HepG2 (cell line): ENCODE data around the gene USP35. TPM values are rescaled to one million over a fixed set of nuclear protein-coding genes. Genes with fewer than 3 reads are reported as not detected.

Experiments used
- ATAC-seq: fragments of 200-7000 bp; cut with Tn5 transposase; 3 replicates; pipeline ENCODE4 v1.9.1; 2020; ENCODE audit warnings: mild to moderate bottlenecking, moderate library complexity
- BruUV-seq: library from RNA; stranded (reverse); fragments of 400-500 nt; replicated peaks from 2 replicates; lab custom pipeline; 2021; lab: Mats Ljungman, UMichigan
- CTCF ChIA-PET: fragments of 300-600 bp; formaldehyde crosslinking; extraction: SDS; loops from one replicate; lab custom pipeline; 2021; ENCODE audit warnings: low total read pairs, inconsistent platforms, low intra/inter-chr PET ratio; lab: Yijun Ruan, JAX
- POLR2A ChIA-PET: fragments of 350-600 bp; sonication (Branson Sonifier 250); formaldehyde crosslinking; loops from one replicate; lab custom pipeline; 2020; ENCODE audit warnings: antibody characterized with exemption, inconsistent platforms; lab: Yijun Ruan, JAX
- DNase-seq: peaks from one replicate; pipeline ENCODE4 v3.0.0-alpha.2; 2015; ENCODE audit warnings: low spot score
- FAIRE-seq: peaks from 3 replicates; lab custom pipeline; 2011; peaks lifted over from hg19 to GRCh38; lab: Jason Lieb, UNC
- H2AFZ ChIP-seq: one replicate; pipeline ENCODE4 v1.6.1; 2011; ENCODE audit warnings: low read length, inconsistent platforms
- H3K27ac ChIP-seq: fragments of 300-600 bp; 3 replicates; pipeline ENCODE4 v1.8.0; 2011; ENCODE audit warnings: mixed run types, mild to moderate bottlenecking, mixed read lengths, low read length, inconsistent platforms; ENCODE audit not compliant: insufficient read depth; ENCODE audit errors: extremely low read length
- H3K27me3 ChIP-seq, 2 experiments: fragments of 200-600 bp in 1 of 2; 2 replicates in 1 of 2; 3 replicates in 1 of 2; pipeline versions ENCODE4 v1.6.0 to v1.8.0; 2011; ENCODE audit warnings: low read length in 2 of 2, mild to moderate bottlenecking in 2 of 2, moderate library complexity in 2 of 2, inconsistent platforms in 1 of 2; ENCODE audit not compliant: insufficient read depth in 2 of 2, control insufficient read depth in 1 of 2
- H3K36me3 ChIP-seq, 2 experiments: fragments of 200-600 bp in 1 of 2; replicated peaks in 1 of 2; 2 replicates in 1 of 2; 3 replicates in 1 of 2; pipeline versions ENCODE4 v1.5.1 to v1.8.0; 2011; ENCODE audit warnings: low read length in 2 of 2, inconsistent platforms in 1 of 2; ENCODE audit not compliant: insufficient read depth in 2 of 2, control insufficient read depth in 1 of 2
- H3K4me1 ChIP-seq: 2 replicates; pipeline ENCODE4 v1.5.1; 2012; ENCODE audit warnings: low read length, inconsistent platforms; ENCODE audit not compliant: insufficient read depth
- H3K4me2 ChIP-seq: 2 replicates; pipeline ENCODE4 v1.6.0; 2011; ENCODE audit warnings: low read depth, low read length, inconsistent platforms
- H3K4me3 ChIP-seq, 3 experiments: fragments of 200-600 bp in 1 of 3; sonication (generic), shearing (Covaris generic) in 1 of 3; replicated peaks in 1 of 3; 2 replicates each; pipeline ENCODE4 v1.5.1; 2011 to 2016; ENCODE audit warnings: low read length in 3 of 3, inconsistent platforms in 2 of 3, low read depth in 2 of 3, mild to moderate bottlenecking in 2 of 3, control low read depth in 1 of 3, mixed read lengths in 1 of 3; ENCODE audit not compliant: insufficient read depth in 1 of 3
- H3K79me2 ChIP-seq: one replicate; pipeline ENCODE4 v1.6.1; 2011; ENCODE audit warnings: low read length, inconsistent platforms; ENCODE audit not compliant: insufficient read depth
- H3K9ac ChIP-seq: 2 replicates; pipeline ENCODE4 v1.6.0; 2011; ENCODE audit warnings: mild to moderate bottlenecking, low read depth, low read length, inconsistent platforms; ENCODE audit not compliant: insufficient read depth
- H3K9me3 ChIP-seq: 2 replicates; pipeline ENCODE4 v1.5.1; 2012; ENCODE audit warnings: mild to moderate bottlenecking, low read length
- H4K20me1 ChIP-seq: 2 replicates; pipeline ENCODE4 v1.6.0; 2011; ENCODE audit warnings: inconsistent platforms, mild to moderate bottlenecking, low read length, moderate library complexity; ENCODE audit not compliant: insufficient read depth
- ASH2L ChIP-seq: fragments of 300-600, 200-600 bp; sonication (generic); IDR thresholded peaks from 2 replicates; pipeline ENCODE4 v1.7.0; 2017; ENCODE audit warnings: low read depth, mild to moderate bottlenecking, moderate library complexity, mixed read lengths, low read length; ENCODE audit not compliant: insufficient read length
- CBFB ChIP-seq: sonication (generic); formaldehyde crosslinking; IDR thresholded peaks from 2 replicates; pipeline ENCODE4 v1.4.0; 2020; ENCODE audit warnings: missing genetic modification reagents
- DR1 ChIP-seq: sonication (generic); formaldehyde crosslinking; IDR thresholded peaks from 2 replicates; pipeline ENCODE4 v1.8.0; 2021; ENCODE audit warnings: mild to moderate bottlenecking, missing genetic modification reagents, inconsistent platforms
- IKZF4 ChIP-seq: sonication (generic); formaldehyde crosslinking; IDR thresholded peaks from 2 replicates; pipeline ENCODE4 v1.5.1; 2020; ENCODE audit warnings: borderline replicate concordance, mild to moderate bottlenecking, low read depth, missing genetic modification reagents; ENCODE audit errors: not compliant biosample characterization
- KMT2B ChIP-seq: IDR thresholded peaks from 2 replicates; pipeline ENCODE4 v1.6.1; 2016; ENCODE audit warnings: missing genetic modification reagents, missing compliant biosample characterization
- MTF2 ChIP-seq: sonication (generic); formaldehyde crosslinking; IDR thresholded peaks from 2 replicates; pipeline ENCODE4 v1.5.0; 2020; ENCODE audit warnings: missing genetic modification reagents, borderline replicate concordance
- POLR2AphosphoS5 ChIP-seq: IDR thresholded peaks from 2 replicates; pipeline ENCODE4 v1.6.1; 2012; ENCODE audit warnings: low read depth, low read length
- RARG ChIP-seq: sonication (generic); formaldehyde crosslinking; IDR thresholded peaks from 2 replicates; pipeline ENCODE4 v1.4.0; 2020; ENCODE audit warnings: low read depth, mild to moderate bottlenecking, missing genetic modification reagents
- SP5 ChIP-seq: IDR thresholded peaks from 2 replicates; pipeline ENCODE4 v1.6.1; 2016; ENCODE audit warnings: low read depth, borderline replicate concordance
- ZFX ChIP-seq: sonication (generic); formaldehyde crosslinking; IDR thresholded peaks from 2 replicates; pipeline ENCODE4 v1.4.0; 2020; ENCODE audit warnings: mild to moderate bottlenecking, low read depth, missing genetic modification reagents, moderate library complexity
- ZNF263 ChIP-seq: sonication (generic); formaldehyde crosslinking; IDR thresholded peaks from 2 replicates; pipeline ENCODE4 v1.4.0; 2020; ENCODE audit warnings: missing genetic modification reagents
- ZSCAN9 ChIP-seq: IDR thresholded peaks from 2 replicates; pipeline ENCODE4 v1.6.1; 2016; ENCODE audit warnings: borderline replicate concordance
- ZZZ3 ChIP-seq: sonication (generic); formaldehyde crosslinking; IDR thresholded peaks from 2 replicates; pipeline ENCODE4 v1.4.0; 2020; ENCODE audit warnings: missing genetic modification reagents, mild to moderate bottlenecking, borderline replicate concordance
- WGBS: methylation state at CpG from one replicate; pipeline ENCODE4 v1.1.6; 2017; ENCODE audit warnings: low lambda C conversion rate; 5-methylcytosine and 5-hydroxymethylcytosine counted together
- in situ Hi-C: cut with HindIII; loops from 2 replicates; pipeline ENCODE4 v1.10.0; 2017; ENCODE audit warnings: low pct_unique_long_range_greater_than_20kb; ENCODE audit not compliant: extremely low pct_ligation_motif_present
- intact Hi-C: fragments of 100-400 bp; cut with micrococcal nuclease; formaldehyde crosslinking; loops from one replicate; pipeline ENCODE4 v1.10.0; 2022; ENCODE audit not compliant: unreplicated experiment
- polyA plus RNA-seq, 8 experiments: library from polyadenylated mRNA; depleted of rRNA in 3 of 8; stranded (reverse) in 7 of 8; unstranded in 1 of 8; fragments of >200 nt; fragmentation: Illumina TruSeq in 4 of 8; extraction: Trizol in 4 of 8; gene quantifications; 2 replicates each; pipeline versions ENCODE4 v1.2.1 to v1.2.3, GENCODE V29; 2011 to 2016; ENCODE audit warnings: low read depth in 4 of 8, missing spikeins in 1 of 8, mixed read lengths in 1 of 8; ENCODE audit not compliant: insufficient read depth in 1 of 8
- total RNA-seq, 5 experiments: library from RNA; depleted of rRNA; stranded (reverse); fragments of >200 nt; fragmentation: Illumina TruSeq; extraction: Trizol; gene quantifications; 2 replicates each; pipeline ENCODE4 v1.2.3, GENCODE V29; 2016; ENCODE audit warnings: low read depth in 1 of 5
- TF ChIP-seq, protein P1 (sequence below): sonication (generic); formaldehyde crosslinking; conservative IDR thresholded peaks from 2 replicates; pipeline ENCODE4 v1.8.0; 2022; ENCODE audit warnings: missing genetic modification reagents
- TF ChIP-seq, protein P2 (sequence below): sonication (generic); formaldehyde crosslinking; IDR thresholded peaks from 2 replicates; pipeline ENCODE4 v1.5.0; 2020; ENCODE audit warnings: mild to moderate bottlenecking, missing genetic modification reagents, borderline replicate concordance
- TF ChIP-seq, protein P3 (sequence below): sonication (generic); formaldehyde crosslinking; IDR thresholded peaks from 2 replicates; pipeline ENCODE4 v1.5.1; 2020; ENCODE audit warnings: missing genetic modification reagents, mild to moderate bottlenecking, borderline replicate concordance

Gene USP35
- total and polyA plus RNA-seq, 2 of the 13 experiments (the other 11 are each of a cell fraction or from before 2014, with no cell fraction given), result 4.6 to 7.7 TPM

DNA sequence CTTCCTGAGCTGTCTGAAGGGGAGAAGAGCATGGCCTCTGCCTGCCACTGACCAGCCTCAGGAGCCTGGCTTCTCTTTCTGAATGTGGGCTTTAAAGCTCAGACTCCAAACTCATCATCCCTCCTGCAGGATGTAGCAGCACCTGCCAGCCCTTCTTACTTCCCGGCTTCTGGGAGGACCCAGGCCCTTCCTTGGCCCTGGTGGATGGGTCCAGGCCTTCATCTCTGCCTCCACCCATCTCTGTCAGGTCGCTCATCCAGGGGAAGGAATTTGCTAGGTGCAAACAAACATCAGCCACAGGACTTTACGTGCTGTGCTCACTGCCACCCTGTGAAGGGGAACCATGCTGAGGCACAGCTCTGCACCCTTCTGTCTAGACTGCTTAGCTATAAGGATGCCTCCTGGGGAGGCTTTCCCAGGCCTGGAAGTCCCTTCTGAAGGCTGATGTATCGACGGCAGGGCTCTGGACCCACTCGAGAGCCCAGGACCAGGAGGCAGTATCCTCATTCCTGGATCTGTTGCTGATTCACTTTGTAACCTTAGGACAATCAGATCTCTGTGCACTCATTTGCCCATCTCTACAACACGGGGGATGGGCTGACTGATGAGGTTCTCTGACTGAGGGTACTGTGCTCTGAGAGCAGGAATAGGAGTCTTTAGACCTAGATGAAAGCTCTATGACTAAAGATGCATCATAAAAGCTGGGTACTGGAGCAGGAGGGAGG, 30.9 kb downstream of the USP35 start:
- intact Hi-C loops (no loop called here), in situ Hi-C loops (no loop called here)
- no peak overlapping the region for H3K4me2 ChIP-seq
- no peak overlapping the region for H3K27ac ChIP-seq
- no peak overlapping the region for H3K9ac ChIP-seq
- ChIA-PET CTCF (no interaction called here), POLR2A (no interaction called here)
- H3K79me2 ChIP-seq, result no peaks in the 10 kb centered on the region
- no peak for ATAC-seq
- no peaks in the 10 kb centered on the region for H3K27me3 ChIP-seq
- no peak overlapping the region for H2AFZ ChIP-seq
- 89% methylated on average over 6 of the region's 7 CpGs for WGBS
- peaks cover 23 to 42% of the 10 kb centered on the region in 2 experiments for H3K36me3 ChIP-seq
- H3K9me3 ChIP-seq, result no peaks in the 10 kb centered on the region
- BruUV-seq, result no TSS peak
- peaks cover 11% of the 10 kb centered on the region for H3K4me1 ChIP-seq
- no peaks in the 10 kb centered on the region for H4K20me1 ChIP-seq
- no peak overlapping the region for H3K4me3 ChIP-seq
- FAIRE-seq, result no peak
- DNase-seq, result no peak
- TF ChIP-seq KMT2B (CRISPR knock-in tag) (no peak), DR1 (no peak), RARG (no peak), ZSCAN9 (CRISPR knock-in tag) (no peak), SP5 (no peak), ZNF263 (CRISPR knock-in tag) (no peak), ZZZ3 (CRISPR knock-in tag) (no peak), MTF2 (CRISPR knock-in tag) (no peak), CBFB (no peak), POLR2AphosphoS5 (no peak), ZFX (CRISPR knock-in tag) (no peak), ASH2L (no peak), IKZF4 (no peak)
- TF ChIP-seq, protein P1, sequence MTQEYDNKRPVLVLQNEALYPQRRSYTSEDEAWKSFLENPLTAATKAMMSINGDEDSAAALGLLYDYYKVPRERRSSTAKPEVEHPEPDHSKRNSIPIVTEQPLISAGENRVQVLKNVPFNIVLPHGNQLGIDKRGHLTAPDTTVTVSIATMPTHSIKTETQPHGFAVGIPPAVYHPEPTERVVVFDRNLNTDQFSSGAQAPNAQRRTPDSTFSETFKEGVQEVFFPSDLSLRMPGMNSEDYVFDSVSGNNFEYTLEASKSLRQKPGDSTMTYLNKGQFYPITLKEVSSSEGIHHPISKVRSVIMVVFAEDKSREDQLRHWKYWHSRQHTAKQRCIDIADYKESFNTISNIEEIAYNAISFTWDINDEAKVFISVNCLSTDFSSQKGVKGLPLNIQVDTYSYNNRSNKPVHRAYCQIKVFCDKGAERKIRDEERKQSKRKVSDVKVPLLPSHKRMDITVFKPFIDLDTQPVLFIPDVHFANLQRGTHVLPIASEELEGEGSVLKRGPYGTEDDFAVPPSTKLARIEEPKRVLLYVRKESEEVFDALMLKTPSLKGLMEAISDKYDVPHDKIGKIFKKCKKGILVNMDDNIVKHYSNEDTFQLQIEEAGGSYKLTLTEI (CRISPR knock-in tag), result no peak
- TF ChIP-seq, protein P2, sequence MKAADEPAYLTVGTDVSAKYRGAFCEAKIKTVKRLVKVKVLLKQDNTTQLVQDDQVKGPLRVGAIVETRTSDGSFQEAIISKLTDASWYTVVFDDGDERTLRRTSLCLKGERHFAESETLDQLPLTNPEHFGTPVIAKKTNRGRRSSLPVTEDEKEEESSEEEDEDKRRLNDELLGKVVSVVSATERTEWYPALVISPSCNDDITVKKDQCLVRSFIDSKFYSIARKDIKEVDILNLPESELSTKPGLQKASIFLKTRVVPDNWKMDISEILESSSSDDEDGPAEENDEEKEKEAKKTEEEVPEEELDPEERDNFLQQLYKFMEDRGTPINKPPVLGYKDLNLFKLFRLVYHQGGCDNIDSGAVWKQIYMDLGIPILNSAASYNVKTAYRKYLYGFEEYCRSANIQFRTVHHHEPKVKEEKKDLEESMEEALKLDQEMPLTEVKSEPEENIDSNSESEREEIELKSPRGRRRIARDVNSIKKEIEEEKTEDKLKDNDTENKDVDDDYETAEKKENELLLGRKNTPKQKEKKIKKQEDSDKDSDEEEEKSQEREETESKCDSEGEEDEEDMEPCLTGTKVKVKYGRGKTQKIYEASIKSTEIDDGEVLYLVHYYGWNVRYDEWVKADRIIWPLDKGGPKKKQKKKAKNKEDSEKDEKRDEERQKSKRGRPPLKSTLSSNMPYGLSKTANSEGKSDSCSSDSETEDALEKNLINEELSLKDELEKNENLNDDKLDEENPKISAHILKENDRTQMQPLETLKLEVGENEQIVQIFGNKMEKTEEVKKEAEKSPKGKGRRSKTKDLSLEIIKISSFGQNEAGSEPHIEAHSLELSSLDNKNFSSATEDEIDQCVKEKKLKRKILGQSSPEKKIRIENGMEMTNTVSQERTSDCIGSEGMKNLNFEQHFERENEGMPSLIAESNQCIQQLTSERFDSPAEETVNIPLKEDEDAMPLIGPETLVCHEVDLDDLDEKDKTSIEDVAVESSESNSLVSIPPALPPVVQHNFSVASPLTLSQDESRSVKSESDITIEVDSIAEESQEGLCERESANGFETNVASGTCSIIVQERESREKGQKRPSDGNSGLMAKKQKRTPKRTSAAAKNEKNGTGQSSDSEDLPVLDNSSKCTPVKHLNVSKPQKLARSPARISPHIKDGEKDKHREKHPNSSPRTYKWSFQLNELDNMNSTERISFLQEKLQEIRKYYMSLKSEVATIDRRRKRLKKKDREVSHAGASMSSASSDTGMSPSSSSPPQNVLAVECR (CRISPR knock-in tag), result no peak
- TF ChIP-seq, protein P3, sequence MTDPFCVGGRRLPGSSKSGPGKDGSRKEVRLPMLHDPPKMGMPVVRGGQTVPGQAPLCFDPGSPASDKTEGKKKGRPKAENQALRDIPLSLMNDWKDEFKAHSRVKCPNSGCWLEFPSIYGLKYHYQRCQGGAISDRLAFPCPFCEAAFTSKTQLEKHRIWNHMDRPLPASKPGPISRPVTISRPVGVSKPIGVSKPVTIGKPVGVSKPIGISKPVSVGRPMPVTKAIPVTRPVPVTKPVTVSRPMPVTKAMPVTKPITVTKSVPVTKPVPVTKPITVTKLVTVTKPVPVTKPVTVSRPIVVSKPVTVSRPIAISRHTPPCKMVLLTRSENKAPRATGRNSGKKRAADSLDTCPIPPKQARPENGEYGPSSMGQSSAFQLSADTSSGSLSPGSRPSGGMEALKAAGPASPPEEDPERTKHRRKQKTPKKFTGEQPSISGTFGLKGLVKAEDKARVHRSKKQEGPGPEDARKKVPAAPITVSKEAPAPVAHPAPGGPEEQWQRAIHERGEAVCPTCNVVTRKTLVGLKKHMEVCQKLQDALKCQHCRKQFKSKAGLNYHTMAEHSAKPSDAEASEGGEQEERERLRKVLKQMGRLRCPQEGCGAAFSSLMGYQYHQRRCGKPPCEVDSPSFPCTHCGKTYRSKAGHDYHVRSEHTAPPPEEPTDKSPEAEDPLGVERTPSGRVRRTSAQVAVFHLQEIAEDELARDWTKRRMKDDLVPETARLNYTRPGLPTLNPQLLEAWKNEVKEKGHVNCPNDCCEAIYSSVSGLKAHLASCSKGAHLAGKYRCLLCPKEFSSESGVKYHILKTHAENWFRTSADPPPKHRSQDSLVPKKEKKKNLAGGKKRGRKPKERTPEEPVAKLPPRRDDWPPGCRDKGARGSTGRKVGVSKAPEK (CRISPR knock-in tag), result no peak
